Daoy (cell line): ENCODE data around the gene RNF126. TPM values are rescaled to one million over a fixed set of nuclear protein-coding genes. Genes with fewer than 3 reads are reported as not detected.
"Not testable (repeated sequence)": the region's sequence is repeated elsewhere in the genome, so short reads cannot be mapped to it uniquely, and the experiment has no call there.

Experiments
- DNase-seq: peaks from one replicate; pipeline ENCODE4 v3.0.0-alpha.2; 2015; ENCODE audit warnings: low read depth
- total RNA-seq: library from RNA; depleted of rRNA; stranded (reverse); fragments of >200 nt; shearing (Covaris generic); gene quantifications from 2 replicates; pipeline ENCODE4 v1.2.3, GENCODE V29; 2014

Gene RNF126
- total RNA-seq, 1 experiment from 2014 or later: 62.7 TPM

GRCh38 chr19:686589-687297 lies 23.7 kb upstream of the RNF126 start:
- DNase-seq: no peak

GRCh38 chr19:685454-685931 lies 22.5 kb upstream of the RNF126 start:
- no peak for DNase-seq

- DNase-seq: no peak
Measured at GRCh38 chr19:682678-683320, 19.8 kb upstream of the RNF126 start.

DNA sequence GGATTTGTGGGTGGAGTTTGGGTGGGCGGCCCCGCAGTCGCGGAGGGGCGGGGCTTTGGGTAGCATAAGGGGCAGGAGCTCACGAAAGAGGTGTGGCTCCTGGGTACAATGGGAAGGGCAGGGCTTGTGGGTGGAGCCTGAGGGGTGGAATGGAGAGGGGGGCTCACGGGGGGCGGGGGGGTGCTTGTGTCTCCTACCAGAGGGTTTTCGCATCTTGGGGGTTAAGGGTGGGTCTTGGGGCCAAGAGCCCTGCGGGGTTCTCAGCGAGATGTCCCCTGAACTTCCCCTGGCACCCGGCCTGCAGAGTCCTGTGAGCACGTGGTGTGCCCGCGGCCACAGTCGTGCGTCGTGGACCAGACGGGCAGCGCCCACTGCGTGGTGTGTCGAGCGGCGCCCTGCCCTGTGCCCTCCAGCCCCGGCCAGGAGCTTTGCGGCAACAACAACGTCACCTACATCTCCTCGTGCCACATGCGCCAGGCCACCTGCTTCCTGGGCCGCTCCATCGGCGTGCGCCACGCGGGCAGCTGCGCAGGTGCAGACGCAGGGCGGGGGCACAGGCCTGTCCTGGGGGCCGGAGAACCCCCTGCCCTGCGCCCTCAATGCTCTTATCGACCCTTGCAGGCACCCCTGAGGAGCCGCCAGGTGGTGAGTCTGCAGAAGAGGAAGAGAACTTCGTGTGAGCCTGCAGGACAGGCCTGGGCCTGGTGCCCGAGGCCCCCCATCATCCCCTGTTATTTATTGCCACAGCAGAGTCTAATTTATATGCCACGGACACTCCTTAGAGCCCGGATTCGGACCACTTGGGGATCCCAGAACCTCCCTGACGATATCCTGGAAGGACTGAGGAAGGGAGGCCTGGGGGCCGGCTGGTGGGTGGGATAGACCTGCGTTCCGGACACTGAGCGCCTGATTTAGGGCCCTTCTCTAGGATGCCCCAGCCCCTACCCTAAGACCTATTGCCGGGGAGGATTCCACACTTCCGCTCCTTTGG lies 18.3 kb upstream of the RNF126 start:
- no peak for DNase-seq

DNA sequence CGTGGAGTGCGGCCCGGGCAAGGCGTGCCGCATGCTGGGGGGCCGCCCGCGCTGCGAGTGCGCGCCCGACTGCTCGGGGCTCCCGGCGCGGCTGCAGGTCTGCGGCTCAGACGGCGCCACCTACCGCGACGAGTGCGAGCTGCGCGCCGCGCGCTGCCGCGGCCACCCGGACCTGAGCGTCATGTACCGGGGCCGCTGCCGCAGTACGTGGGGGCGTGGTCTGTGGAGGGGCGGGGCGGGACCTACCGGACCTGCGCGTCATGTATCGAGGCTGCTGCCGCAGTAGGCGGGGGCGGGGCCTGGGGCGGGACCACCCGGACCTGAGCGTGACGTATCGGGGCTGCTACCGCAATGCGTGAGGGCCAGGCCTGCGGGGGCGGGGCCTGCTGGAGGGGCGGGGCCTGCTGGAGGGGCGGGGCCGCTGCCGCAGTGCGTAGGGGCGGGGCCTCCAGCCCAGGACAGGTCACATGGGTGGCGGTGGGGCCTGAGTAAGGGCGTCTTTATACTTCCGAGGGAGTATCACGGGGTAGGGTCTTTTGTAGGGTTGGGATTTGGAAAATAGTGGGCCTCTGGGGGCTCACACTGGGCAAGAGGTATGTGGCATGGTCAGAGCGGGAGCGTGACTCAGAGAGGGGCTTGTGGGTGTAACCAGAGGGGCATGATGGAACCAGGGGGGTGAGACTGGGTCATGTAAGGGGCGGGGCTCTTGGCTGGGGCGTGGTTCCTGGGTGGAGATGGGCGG lies 17.4 kb upstream of the RNF126 start:
- DNase-seq: peak; percentile 99

- peak; percentile 75 for DNase-seq
Measured at GRCh38 chr19:679418-680286, 16.6 kb upstream of the RNF126 start.

DNA sequence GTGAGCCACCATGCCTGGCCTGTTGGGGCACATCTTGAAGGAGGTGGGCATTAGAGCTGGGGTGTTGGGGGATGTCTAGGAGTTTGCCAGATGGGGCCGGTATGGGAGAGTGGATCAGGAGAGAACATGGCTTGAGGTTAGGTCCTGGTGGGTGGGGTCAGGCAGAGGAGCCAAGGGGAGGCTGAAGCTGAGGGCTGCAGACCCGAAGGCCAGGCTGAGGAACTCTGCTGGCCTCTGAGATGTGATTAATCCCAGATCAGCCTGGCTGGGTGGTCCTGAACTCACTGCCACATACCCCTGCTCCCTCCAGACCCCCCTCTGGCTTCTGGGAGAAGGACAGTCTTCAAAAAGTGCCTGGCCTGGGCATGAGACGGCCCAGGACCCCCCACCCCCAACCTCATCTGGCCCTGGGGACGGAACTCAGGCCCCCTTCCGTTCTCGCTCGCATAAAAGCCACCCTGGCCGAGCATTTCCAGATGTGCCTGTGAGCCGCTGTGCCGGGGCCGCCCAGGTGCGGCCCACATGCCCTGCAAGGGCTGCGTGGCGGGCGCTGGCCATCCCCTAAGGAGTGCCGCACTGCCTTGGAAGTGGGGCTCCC lies 15.9 kb upstream of the RNF126 start:
- DNase-seq: no peak

GRCh38 chr19:677601-678436 lies 14.8 kb upstream of the RNF126 start:
- no peak for DNase-seq

GRCh38 chr19:677201-677600 lies 14.2 kb upstream of the RNF126 start:
- DNase-seq: peak; percentile 95

DNA sequence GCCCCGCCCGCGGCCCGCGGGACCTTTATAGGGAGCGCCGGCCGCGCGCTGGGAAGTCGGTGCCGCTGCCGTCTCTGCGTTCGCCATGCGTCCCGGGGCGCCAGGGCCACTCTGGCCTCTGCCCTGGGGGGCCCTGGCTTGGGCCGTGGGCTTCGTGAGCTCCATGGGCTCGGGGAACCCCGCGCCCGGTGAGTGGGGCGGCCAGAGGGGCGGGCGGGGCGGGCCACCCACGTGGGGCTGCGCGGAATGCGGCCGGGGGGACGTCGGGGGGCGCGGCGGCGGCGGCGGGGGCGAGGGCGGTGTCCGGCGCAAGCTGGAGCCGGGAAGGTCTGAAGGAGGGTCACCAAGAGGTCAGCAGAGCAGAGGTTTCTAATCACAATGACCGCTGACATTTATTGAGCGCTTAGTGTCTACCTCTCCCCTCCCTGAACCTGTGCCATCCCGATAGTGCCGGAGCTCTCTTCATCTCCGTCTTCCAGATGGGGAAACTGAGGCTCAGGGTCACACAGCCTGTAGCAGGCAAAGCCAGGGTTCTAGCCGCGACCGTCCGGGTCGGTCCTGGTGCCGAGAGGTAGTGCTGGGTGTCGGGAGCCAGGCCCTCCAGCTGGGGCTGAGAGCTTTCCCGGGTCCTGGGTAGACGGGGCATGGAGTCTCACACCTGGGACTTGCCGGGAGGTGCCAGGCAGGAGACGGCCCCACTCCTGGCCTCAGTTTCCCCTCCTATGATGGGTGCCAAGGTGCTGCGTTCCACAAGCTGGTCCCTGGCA lies 13.5 kb upstream of the RNF126 start, which contains the start of gene FSTL3:
TSS of gene FSTL3 (plus strand) at position 54 of the 767 bp plus-strand sequence. CDS start at position 86, 32 bp downstream.
- peak; percentile 49 for DNase-seq

GRCh38 chr19:676007-676338 lies 13.0 kb upstream of the RNF126 start:
- no peak for DNase-seq

DNA sequence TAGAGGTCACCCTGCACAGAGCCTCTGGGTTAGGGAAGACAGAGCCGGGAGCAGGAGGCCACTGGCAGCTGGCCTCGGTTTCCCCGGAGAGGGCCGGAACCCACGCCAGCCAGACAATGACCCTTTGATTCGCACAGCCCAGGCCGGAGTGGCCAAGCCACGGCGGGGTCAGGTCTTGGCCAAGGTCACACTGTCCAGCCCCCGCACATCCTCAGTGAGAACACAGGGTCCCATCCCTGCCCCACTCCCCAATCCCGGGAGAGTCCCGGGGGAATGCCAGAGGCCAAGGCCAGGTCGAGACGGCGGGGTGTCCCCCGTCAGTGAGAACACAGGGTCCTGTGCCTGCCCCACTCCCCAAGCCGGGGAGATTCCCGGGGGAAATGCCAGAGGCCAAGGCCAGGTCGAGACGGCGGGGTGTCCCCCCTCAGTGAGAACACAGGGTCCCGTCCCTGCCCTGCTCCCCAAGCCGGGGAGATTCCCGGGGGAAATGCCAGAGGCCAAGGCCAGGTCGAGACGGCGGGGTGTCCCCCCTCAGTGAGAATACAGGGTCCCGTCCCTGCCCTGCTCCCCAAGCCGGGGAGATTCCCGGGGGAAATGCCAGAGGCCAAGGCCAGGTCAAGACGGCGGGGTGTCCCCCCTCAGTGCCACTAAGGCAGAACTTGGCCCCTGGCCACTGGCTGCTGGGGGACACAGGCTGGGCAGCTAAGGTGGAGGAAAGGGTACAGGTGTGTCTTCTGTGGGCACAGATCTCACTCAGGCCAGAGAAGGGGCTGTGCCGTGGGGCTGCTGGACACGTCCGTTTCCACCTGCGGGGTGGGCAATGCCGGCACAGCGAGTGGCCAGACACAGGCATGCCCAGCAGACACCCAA lies 11.5 kb upstream of the RNF126 start:
- DNase-seq: no peak

- no peak for DNase-seq
Measured at GRCh38 chr19:670609-671075, 7.6 kb upstream of the RNF126 start.

GRCh38 chr19:668675-669434 lies 5.8 kb upstream of the RNF126 start:
- DNase-seq: not testable (repeated sequence)

- not testable (repeated sequence) for DNase-seq
Measured at GRCh38 chr19:666985-667573, 4.1 kb upstream of the RNF126 start.

DNA sequence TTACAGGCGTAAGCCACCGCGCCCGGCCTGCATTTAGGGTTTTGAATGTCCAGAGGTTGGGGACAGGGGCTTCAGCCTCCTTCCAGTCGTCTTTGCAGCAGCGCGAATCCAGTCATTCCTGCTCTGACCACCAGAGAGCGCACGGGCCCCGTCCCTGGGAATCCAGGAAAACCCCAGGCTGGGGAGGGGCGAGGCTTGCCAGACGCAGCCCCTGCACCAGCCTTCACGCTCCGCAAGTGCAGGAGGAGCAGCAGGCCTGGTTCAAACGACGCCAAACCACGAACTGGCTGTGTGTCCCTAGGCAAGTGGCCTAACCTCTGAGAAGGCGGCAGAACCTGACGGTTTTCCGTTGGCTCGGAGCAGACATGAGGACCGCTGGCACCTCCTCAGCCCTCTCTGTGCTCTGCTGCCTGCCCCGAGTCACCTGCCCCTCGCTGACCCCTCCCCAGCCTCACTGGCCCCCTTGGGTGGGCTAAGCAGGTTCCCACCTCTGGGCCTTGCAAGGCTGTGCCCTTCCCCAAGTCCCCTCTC lies 2.0 kb upstream of the RNF126 start:
- DNase-seq: peak; percentile 82
